Femur (tissue), 1 donor: ENCODE measurements around the gene ZNF749.

Experiments
- DNase-seq: peaks from one replicate; pipeline ENCODE4 v3.0.0-alpha.2; 2017

The ZNF749 gene

GRCh38 chr19:57435062-57435978, at the start of gene ZNF749:
Gene ZNF749, plus strand, starts transcription at chr19:57435325. Its CDS starts 254 bp downstream, at chr19:57435579.
- peak; percentile 99 for DNase-seq

- DNase-seq: no peak
These were observed 45.9 kb upstream of the ZNF749 start for GRCh38 chr19:57389194-57389729.

GRCh38 chr19:57389730-57390598, 45.2 kb upstream of the ZNF749 start, which contains the start of gene ZNF548:
Gene ZNF548, plus strand, starts transcription at chr19:57389854. Its CDS starts 246 bp downstream, at chr19:57390100.
- peak; percentile 99 for DNase-seq

- DNase-seq: no peak
These were observed 39.4 kb upstream of the ZNF749 start for GRCh38 chr19:57395710-57396109.

GRCh38 chr19:57398868-57399267, 36.3 kb upstream of the ZNF749 start:
- no peak for DNase-seq

GRCh38 chr19:57403737-57404563, 31.2 kb upstream of the ZNF749 start:
- DNase-seq: no peak

GRCh38 chr19:57406516-57407123, 28.5 kb upstream of the ZNF749 start:
- peak; percentile 58 for DNase-seq

- peak; percentile 97 for DNase-seq
These were observed 24.1 kb upstream of the ZNF749 start, which contains the start of gene ZNF17 for GRCh38 chr19:57410877-57411671. Gene ZNF17, plus strand, starts transcription at chr19:57411161. Its CDS starts 2,455 bp downstream, at chr19:57413616.

- no peak for DNase-seq
These were observed 15.7 kb upstream of the ZNF749 start for GRCh38 chr19:57419439-57419838.

GRCh38 chr19:57421037-57421436, 14.1 kb upstream of the ZNF749 start:
- DNase-seq: no peak

- DNase-seq: no peak
These were observed 601 bp upstream of the ZNF749 start for GRCh38 chr19:57434386-57435061.

- no peak for DNase-seq
These were observed 1.3 kb downstream of the ZNF749 start for GRCh38 chr19:57436417-57436816.

- DNase-seq: no peak
These were observed 2.8 kb downstream of the ZNF749 start for GRCh38 chr19:57437931-57438330.

- DNase-seq: no peak
These were observed 3.8 kb downstream of the ZNF749 start for GRCh38 chr19:57438925-57439324.

- no peak for DNase-seq
These were observed 7.0 kb downstream of the ZNF749 start for GRCh38 chr19:57441979-57442752.

- DNase-seq: no peak
These were observed 8.1 kb downstream of the ZNF749 start for GRCh38 chr19:57443121-57443696.

- no peak for DNase-seq
These were observed 17.2 kb downstream of the ZNF749 start for GRCh38 chr19:57452307-57452706.

GRCh38 chr19:57465680-57466381, 30.7 kb downstream of the ZNF749 start:
- DNase-seq: no peak
